ENCODE measurements around the gene BABAM2. TPM values are rescaled to one million over a fixed set of nuclear protein-coding genes. Genes with fewer than 3 reads are reported as not detected.

BABAM2 gene
- total and polyA plus RNA-seq, 2 of the 4 experiments (the other 2 are of a cell fraction), result 20.9 to 23.1 TPM

GRCh38 chr2:28071221-28071620 lies 180.7 kb downstream of the BABAM2 start:
- no peak overlapping the region for H3K4me3 ChIP-seq (ENCODE audit: insufficient read depth, low read depth, low read length)
- H4K5ac ChIP-seq (ENCODE audit: low read depth, low read length), result no peak overlapping the region
- dilution Hi-C loops (cut with HindIII; ENCODE audit: low sequenced_read_pairs, unreplicated experiment), result no loop called here
- H4K8ac ChIP-seq (ENCODE audit: low read depth in 2 of 2, low read length in 2 of 2), result no peak overlapping the region
- H2BK20ac ChIP-seq (ENCODE audit: low read depth, low read length), result no peak overlapping the region
- in situ Hi-C loops (cut with MboI; ENCODE audit: low sequenced_read_pairs), result no loop called here
- H2BK120ac ChIP-seq (ENCODE audit: low read depth, low read length), result no peak overlapping the region
- H2AK9ac ChIP-seq (replicated peaks; ENCODE audit: low read depth, low read length, poor library complexity), result no peak overlapping the region
- H3K36me3 ChIP-seq (ENCODE audit: control insufficient read depth, insufficient read depth, low read length), result no peaks in the 10 kb centered on the region
- DNase-seq (no peak), ATAC-seq (ENCODE audit: low read depth) (no peak)
- H3K18ac ChIP-seq (ENCODE audit: low read depth, low read length), result no peak overlapping the region
- ChIA-PET POLR2A (ENCODE audit: unreplicated experiment) (no interaction called here), CTCF (interaction anchor here (1.3 kb wide), 1 partner anchor 10 kb away, joined by 3 read pairs; no protein-coding TSS in a partner anchor)
- no peak overlapping the region for H3K9ac ChIP-seq (ENCODE audit: low read depth, low read length)
- H2AFZ ChIP-seq (replicated peaks; ENCODE audit: low read length, poor library complexity), result no peak overlapping the region
- no peaks in the 10 kb centered on the region for H3K4me1 ChIP-seq (ENCODE audit: control insufficient read depth, insufficient read depth, low read length)
- H3K4ac ChIP-seq (ENCODE audit: low read depth, low read length), result no peak overlapping the region
- H2BK5ac ChIP-seq (ENCODE audit: low read depth, low read length, poor library complexity, severe bottlenecking), result no peak overlapping the region
- H4K20me1 ChIP-seq (ENCODE audit: insufficient read depth, low read length), result no peaks in the 10 kb centered on the region
- H3K27me3 ChIP-seq (ENCODE audit: control insufficient read depth, insufficient read depth, low read length), result no peaks in the 10 kb centered on the region
- WGBS, 2 experiments (ENCODE audit: extremely low coverage in 2 of 2, insufficient read length in 1 of 2), result no CpG with 5 or more reads among the region's 5 CpGs
- no TSS peak for BruUV-seq (replicated peaks)
- H3K9me3 ChIP-seq (ENCODE audit: control insufficient read depth, insufficient read depth, low read length), result no peaks in the 10 kb centered on the region
- no peak overlapping the region for H3K27ac ChIP-seq (ENCODE audit: insufficient read depth, low read length)
- H3K79me1 ChIP-seq (ENCODE audit: low read depth in 1 of 2, low read length in 2 of 2), result no peaks in the 10 kb centered on the region
- H3K9me1 ChIP-seq (ENCODE audit: insufficient read depth, low read length), result 0 out of 2 replicates have a peak, but pooled peaks cover 3% of the 10 kb centered on the region
- TF ChIP-seq RCOR1 (IDR thresholded peaks at IDR 0.05; ENCODE audit: insufficient replicate concordance, low read length) (no peak), FOS (IDR thresholded peaks at IDR 0.05; ENCODE audit: low read depth, low read length) (no peak), NFE2L2 (IDR thresholded peaks at IDR 0.05; ENCODE audit: low read depth, low read length) (no peak)
- H3K14ac ChIP-seq (replicated peaks; ENCODE audit: low read depth, low read length), result no peak overlapping the region
- H2BK15ac ChIP-seq (ENCODE audit: low read depth, low read length), result no peak overlapping the region
- no peak overlapping the region for H2AK5ac ChIP-seq (ENCODE audit: low read depth, low read length)
- H3K23ac ChIP-seq (ENCODE audit: low read depth, low read length), result no peak overlapping the region
- intact Hi-C loops (cut with micrococcal nuclease), result loop anchor here (5.0 kb wide), 1 partner anchor 64 kb away; no protein-coding TSS in a partner anchor
- H3K4me2 ChIP-seq (ENCODE audit: low read depth, low read length), result no peak overlapping the region
- H3K56ac ChIP-seq (ENCODE audit: extremely low read depth, insufficient read depth, low read length), result no peak overlapping the region
- H4K91ac ChIP-seq (ENCODE audit: insufficient read depth, low read depth, low read length), result no peak overlapping the region
